ENCODE data around the gene IFNK. TPM values are rescaled to one million over a fixed set of nuclear protein-coding genes. Genes with fewer than 3 reads are reported as not detected.

The IFNK gene
- total RNA-seq, 1 donor from 2014 or later = not detected

DNA sequence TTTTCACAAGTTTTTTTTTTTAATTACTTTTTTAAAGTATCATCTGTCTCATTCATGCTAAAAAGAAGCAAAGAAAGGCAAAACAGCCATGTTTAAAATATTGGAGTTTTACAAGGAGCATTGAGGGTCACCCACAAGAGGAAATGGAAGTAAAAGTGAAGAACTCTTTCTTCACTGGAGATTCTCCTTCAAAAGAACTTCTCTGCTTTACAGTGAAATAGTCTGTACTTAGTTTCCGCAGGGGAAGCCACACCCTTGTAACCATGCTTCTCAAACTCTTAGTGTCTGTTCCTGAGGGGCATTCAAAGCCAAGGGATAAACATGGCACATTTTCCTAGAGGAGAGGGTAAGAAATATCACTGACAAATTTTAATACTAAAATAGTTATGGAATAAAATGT, 40.6 kb downstream of the IFNK start:
- TF ChIP-seq CTCF (IDR thresholded peaks at IDR 0.05; ENCODE audit: unreplicated experiment) = no peak
- H3K27me3 Mint-ChIP-seq = no peaks in the 10 kb centered on the region
- no peak overlapping the region for H3K4me3 Mint-ChIP-seq (ENCODE audit: low read depth)
- no peak overlapping the region for H3K27ac Mint-ChIP-seq
- H3K36me3 Mint-ChIP-seq (ENCODE audit: insufficient read depth) = peaks cover 7% of the 10 kb centered on the region
- no peak for DNase-seq (ENCODE audit: low spot score, unreplicated experiment)
- peaks cover 2% of the 10 kb centered on the region for H3K4me1 Mint-ChIP-seq (ENCODE audit: low read depth)
- no peaks in the 10 kb centered on the region for H3K9me3 Mint-ChIP-seq (ENCODE audit: low read depth)

- Mint-ChIP-seq H3K27ac (peak overlapping the region; percentile 60), H3K9me3 (ENCODE audit: low read depth) (no peaks in the 10 kb centered on the region), H3K36me3 (ENCODE audit: insufficient read depth) (peaks cover 7% of the 10 kb centered on the region), H3K27me3 (no peaks in the 10 kb centered on the region), H3K4me1 (ENCODE audit: low read depth) (peaks cover 2% of the 10 kb centered on the region), H3K4me3 (ENCODE audit: low read depth) (no peak overlapping the region)
- TF ChIP-seq CTCF (IDR thresholded peaks at IDR 0.05; ENCODE audit: unreplicated experiment) = no peak
- no peak for DNase-seq (ENCODE audit: low spot score, unreplicated experiment)
These were observed 41.6 kb downstream of the IFNK start for GRCh38 chr9:27565696-27566095.

DNA sequence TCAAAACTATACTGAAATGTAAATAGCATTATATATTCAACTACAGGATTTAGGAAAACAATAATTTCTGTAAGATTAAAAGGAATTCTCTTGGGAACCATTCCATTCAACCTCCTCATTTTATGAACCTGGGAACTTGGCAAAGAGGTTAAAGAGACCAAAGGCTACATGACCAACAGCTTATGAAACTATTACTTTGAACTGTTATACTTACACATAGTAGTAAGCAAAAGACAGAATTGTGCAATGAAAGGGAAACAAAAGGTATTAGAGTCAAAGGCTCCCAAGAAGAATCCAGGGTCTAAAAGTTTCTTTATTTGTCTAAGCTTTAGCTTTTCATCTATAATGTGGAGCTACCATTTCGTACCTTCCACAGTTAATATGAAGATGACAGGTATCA, 42.0 kb downstream of the IFNK start:
- Mint-ChIP-seq H3K4me3 (ENCODE audit: low read depth) (no peak overlapping the region), H3K4me1 (ENCODE audit: low read depth) (peaks cover 2% of the 10 kb centered on the region), H3K36me3 (ENCODE audit: insufficient read depth) (peaks cover 6% of the 10 kb centered on the region), H3K27ac (no peak overlapping the region), H3K9me3 (ENCODE audit: low read depth) (no peaks in the 10 kb centered on the region), H3K27me3 (no peaks in the 10 kb centered on the region)
- TF ChIP-seq CTCF (IDR thresholded peaks at IDR 0.05; ENCODE audit: unreplicated experiment) = no peak
- no peak for DNase-seq (ENCODE audit: low spot score, unreplicated experiment)

GRCh38 chr9:27569406-27569805, 45.3 kb downstream of the IFNK start:
- Mint-ChIP-seq H3K4me3 (ENCODE audit: low read depth) (no peak overlapping the region), H3K27me3 (no peaks in the 10 kb centered on the region), H3K27ac (no peak overlapping the region), H3K4me1 (ENCODE audit: low read depth) (peaks cover 12% of the 10 kb centered on the region), H3K9me3 (ENCODE audit: low read depth) (no peaks in the 10 kb centered on the region), H3K36me3 (ENCODE audit: insufficient read depth) (peaks cover 4% of the 10 kb centered on the region)
- DNase-seq (ENCODE audit: low spot score, unreplicated experiment) = no peak
- TF ChIP-seq CTCF (IDR thresholded peaks at IDR 0.05; ENCODE audit: unreplicated experiment) = no peak

- no peaks in the 10 kb centered on the region for H3K9me3 Mint-ChIP-seq (ENCODE audit: low read depth)
- DNase-seq (ENCODE audit: low spot score, unreplicated experiment) = no peak
- H3K4me3 Mint-ChIP-seq (ENCODE audit: low read depth) = no peak overlapping the region
- H3K27me3 Mint-ChIP-seq = no peaks in the 10 kb centered on the region
- TF ChIP-seq CTCF (IDR thresholded peaks at IDR 0.05; ENCODE audit: unreplicated experiment) = no peak
- peaks cover 17% of the 10 kb centered on the region for H3K4me1 Mint-ChIP-seq (ENCODE audit: low read depth)
- no peak overlapping the region for H3K27ac Mint-ChIP-seq
- peaks cover 4% of the 10 kb centered on the region for H3K36me3 Mint-ChIP-seq (ENCODE audit: insufficient read depth)
These were observed 46.9 kb downstream of the IFNK start for GRCh38 chr9:27571011-27571410.
